IMR-90 (cell line): Measurements from ENCODE around the gene HCN2. TPM values are rescaled to one million over a fixed set of nuclear protein-coding genes. Genes with fewer than 3 reads are reported as not detected.

Source experiments
- ATAC-seq: fragments of 200-7000 bp; cut with Tn5 transposase; 2 replicates; pipeline ENCODE4 v1.9.1; 2020; ENCODE audit warnings: low read depth, mild to moderate bottlenecking, moderate library complexity
- BruUV-seq: library from RNA; stranded (reverse); fragments of 400-500 nt; replicated peaks from 2 replicates; lab custom pipeline; 2021; lab: Mats Ljungman, UMichigan
- CTCF ChIA-PET: fragments of 300-600 bp; formaldehyde crosslinking; extraction: SDS; loops from one replicate; lab custom pipeline; 2021; ENCODE audit warnings: antibody characterized with exemption; lab: Yijun Ruan, JAX
- POLR2A ChIA-PET: fragments of 300-600 bp; sonication (Branson Sonifier 250); formaldehyde crosslinking; loops from one replicate; lab custom pipeline; 2022; ENCODE audit warnings: antibody characterized with exemption; ENCODE audit not compliant: unreplicated experiment; lab: Charles Lee
- DNase-seq: peaks from one replicate; pipeline ENCODE4 v3.0.0; 2013
- H2AFZ ChIP-seq: replicated peaks from 2 replicates; pipeline ENCODE3; 2013; ENCODE audit warnings: low read length, mild to moderate bottlenecking; ENCODE audit not compliant: poor library complexity
- H2AK5ac ChIP-seq: 2 replicates; pipeline ENCODE4 v1.6.1; 2013; ENCODE audit warnings: low read depth, low read length, inconsistent platforms
- H2AK9ac ChIP-seq: replicated peaks from 2 replicates; pipeline ENCODE3; 2013; ENCODE audit warnings: mild to moderate bottlenecking, low read depth, low read length, moderate library complexity; ENCODE audit not compliant: poor library complexity
- H2BK120ac ChIP-seq: 2 replicates; pipeline ENCODE4 v1.6.1; 2013; ENCODE audit warnings: low read depth, low read length, inconsistent platforms
- H2BK15ac ChIP-seq: 3 replicates; pipeline ENCODE4 v1.6.1; 2013; ENCODE audit warnings: low read depth, low read length, inconsistent platforms
- H2BK20ac ChIP-seq: 2 replicates; pipeline ENCODE4 v1.6.1; 2013; ENCODE audit warnings: low read depth, mild to moderate bottlenecking, inconsistent platforms, low read length, moderate library complexity
- H2BK5ac ChIP-seq: 2 replicates; pipeline ENCODE4 v1.6.1; 2013; ENCODE audit warnings: mild to moderate bottlenecking, low read depth, low read length, inconsistent platforms; ENCODE audit not compliant: poor library complexity, severe bottlenecking
- H3K14ac ChIP-seq: replicated peaks from 2 replicates; pipeline ENCODE4 v1.6.1; 2013; ENCODE audit warnings: low read depth, low read length, inconsistent platforms
- H3K18ac ChIP-seq: 2 replicates; pipeline ENCODE4 v1.6.1; 2013; ENCODE audit warnings: low read depth, low read length, control low read depth
- H3K23ac ChIP-seq: 2 replicates; pipeline ENCODE4 v1.6.1; 2013; ENCODE audit warnings: low read depth, low read length, inconsistent platforms
- H3K27ac ChIP-seq: 2 replicates; pipeline ENCODE4 v1.5.1; 2013; ENCODE audit warnings: mild to moderate bottlenecking, control low read depth, low read length; ENCODE audit not compliant: insufficient read depth
- H3K27me3 ChIP-seq: 2 replicates; pipeline ENCODE4 v1.6.1; 2013; ENCODE audit warnings: low read length; ENCODE audit not compliant: control insufficient read depth, insufficient read depth
- H3K36me3 ChIP-seq: 2 replicates; pipeline ENCODE4 v1.6.1; 2013; ENCODE audit warnings: low read length, mixed read lengths; ENCODE audit not compliant: control insufficient read depth, insufficient read depth
- H3K4ac ChIP-seq: 2 replicates; pipeline ENCODE4 v1.6.1; 2013; ENCODE audit warnings: low read depth, low read length, inconsistent platforms
- H3K4me1 ChIP-seq: 2 replicates; pipeline ENCODE4 v1.6.1; 2013; ENCODE audit warnings: low read length, mixed read lengths; ENCODE audit not compliant: control insufficient read depth, insufficient read depth
- H3K4me2 ChIP-seq: 2 replicates; pipeline ENCODE4 v1.6.1; 2013; ENCODE audit warnings: low read depth, mild to moderate bottlenecking, control low read depth, low read length, moderate library complexity
- H3K4me3 ChIP-seq: 2 replicates; pipeline ENCODE4 v1.5.1; 2013; ENCODE audit warnings: low read depth, mild to moderate bottlenecking, control low read depth, low read length, moderate library complexity; ENCODE audit not compliant: insufficient read depth
- H3K56ac ChIP-seq: 2 replicates; pipeline ENCODE4 v1.6.1; 2013; ENCODE audit warnings: low read length, inconsistent platforms; ENCODE audit not compliant: insufficient read depth; ENCODE audit errors: extremely low read depth
- H3K79me1 ChIP-seq, 2 experiments: 2 replicates each; pipeline ENCODE4 v1.6.1; 2013; ENCODE audit warnings: low read length in 2 of 2, inconsistent platforms in 1 of 2, low read depth in 1 of 2
- H3K9ac ChIP-seq: 2 replicates; pipeline ENCODE4 v1.6.1; 2013; ENCODE audit warnings: low read depth, low read length, control low read depth
- H3K9me1 ChIP-seq: 2 replicates; pipeline ENCODE4 v1.6.1; 2013; ENCODE audit warnings: low read length, inconsistent platforms; ENCODE audit not compliant: insufficient read depth
- H3K9me3 ChIP-seq: 2 replicates; pipeline ENCODE4 v1.6.1; 2013; ENCODE audit warnings: low read length; ENCODE audit not compliant: control insufficient read depth, insufficient read depth
- H4K20me1 ChIP-seq: 2 replicates; pipeline ENCODE4 v1.6.1; 2013; ENCODE audit warnings: low read length, inconsistent platforms; ENCODE audit not compliant: insufficient read depth
- H4K5ac ChIP-seq: 2 replicates; pipeline ENCODE4 v1.6.1; 2013; ENCODE audit warnings: mild to moderate bottlenecking, low read depth, low read length, control low read depth
- H4K8ac ChIP-seq, 2 experiments: 2 replicates each; pipeline ENCODE4 v1.6.1; 2013; ENCODE audit warnings: low read depth in 2 of 2, low read length in 2 of 2, control low read depth in 1 of 2, inconsistent platforms in 1 of 2
- H4K91ac ChIP-seq: 2 replicates; pipeline ENCODE4 v1.6.1; 2013; ENCODE audit warnings: low read depth, low read length, inconsistent platforms; ENCODE audit not compliant: insufficient read depth
- BHLHE40 ChIP-seq: fragments of 150-350 bp; IDR thresholded peaks from 2 replicates; pipeline ENCODE4 v1.6.1; 2016; ENCODE audit warnings: mild to moderate bottlenecking, low read depth, low read length
- CEBPB ChIP-seq: IDR thresholded peaks from 2 replicates; pipeline ENCODE4 v1.6.1; 2012; ENCODE audit warnings: low read depth, low read length, improper control_type of control experiment
- MXI1 ChIP-seq: IDR thresholded peaks from 2 replicates; pipeline ENCODE4 v1.6.1; 2012; ENCODE audit warnings: low read depth, mild to moderate bottlenecking, low read length, moderate library complexity, borderline replicate concordance
- NFE2L2 ChIP-seq: fragments of 150-350 bp; IDR thresholded peaks from 2 replicates; pipeline ENCODE4 v1.6.1; 2016; ENCODE audit warnings: low read depth, mild to moderate bottlenecking, low read length
- RAD21 ChIP-seq: IDR thresholded peaks from 2 replicates; pipeline ENCODE4 v1.6.1; 2012; ENCODE audit warnings: low read length, improper control_type of control experiment
- RCOR1 ChIP-seq: IDR thresholded peaks from 2 replicates; pipeline ENCODE4 v1.6.1; 2012; ENCODE audit warnings: mild to moderate bottlenecking, low read length, improper control_type of control experiment; ENCODE audit not compliant: insufficient replicate concordance
- SMC3 ChIP-seq: fragments of 150-350 bp; IDR thresholded peaks from 2 replicates; pipeline ENCODE4 v1.6.1; 2016; ENCODE audit warnings: low read depth, mild to moderate bottlenecking, antibody characterized with exemption, low read length, moderate library complexity
- WGBS, 2 experiments: methylation state at CpG; one replicate each; pipeline versions ENCODE4 v1.1.5 to v1.1.7; 2013; ENCODE audit warnings: missing lambda C conversion rate in 2 of 2; ENCODE audit not compliant: insufficient read length in 1 of 2; ENCODE audit errors: extremely low coverage in 2 of 2; 5-methylcytosine and 5-hydroxymethylcytosine counted together
- dilution Hi-C: fragments of 300-500 bp; cut with HindIII; formaldehyde crosslinking; loops from one replicate; pipeline ENCODE4 v1.14.3; 2018; ENCODE audit warnings: low sequenced_read_pairs; ENCODE audit not compliant: unreplicated experiment
- in situ Hi-C: fragments of 300-500 bp; cut with MboI; formaldehyde crosslinking; loops from 3 replicates; pipeline ENCODE4 v1.14.3; 2019; ENCODE audit warnings: low sequenced_read_pairs, inconsistent platforms, mixed read lengths
- intact Hi-C: fragments of 100-400 bp; cut with micrococcal nuclease; formaldehyde crosslinking; loops from 2 replicates; pipeline ENCODE4 v1.10.0; 2022
- polyA plus RNA-seq, 3 experiments: library from polyadenylated mRNA; depleted of rRNA; stranded (reverse); fragments of >200 nt; gene quantifications; 2 replicates each; pipeline ENCODE4 v1.2.3, GENCODE V29; 2012; ENCODE audit warnings: low replicate concordance in 1 of 3
- total RNA-seq: library from RNA; depleted of rRNA; stranded (reverse); fragments of >200 nt; gene quantifications from 2 replicates; pipeline ENCODE4 v1.2.3, GENCODE V29; 2012
- TF ChIP-seq, protein P1 (sequence below): fragments of 150-350 bp; IDR thresholded peaks from 2 replicates; pipeline ENCODE4 v1.6.1; 2016; ENCODE audit warnings: low read depth, mild to moderate bottlenecking, low read length, moderate library complexity, borderline replicate concordance
- TF ChIP-seq, protein P2 (sequence below): conservative IDR thresholded peaks from 2 replicates; pipeline ENCODE4 v1.5.1; 2012; ENCODE audit warnings: mild to moderate bottlenecking, low read depth, low read length, improper control_type of control experiment

HCN2 gene
- total and polyA plus RNA-seq, 2 of the 4 experiments (the other 2 are of a cell fraction) = 0.72 to 2.6 TPM

DNA sequence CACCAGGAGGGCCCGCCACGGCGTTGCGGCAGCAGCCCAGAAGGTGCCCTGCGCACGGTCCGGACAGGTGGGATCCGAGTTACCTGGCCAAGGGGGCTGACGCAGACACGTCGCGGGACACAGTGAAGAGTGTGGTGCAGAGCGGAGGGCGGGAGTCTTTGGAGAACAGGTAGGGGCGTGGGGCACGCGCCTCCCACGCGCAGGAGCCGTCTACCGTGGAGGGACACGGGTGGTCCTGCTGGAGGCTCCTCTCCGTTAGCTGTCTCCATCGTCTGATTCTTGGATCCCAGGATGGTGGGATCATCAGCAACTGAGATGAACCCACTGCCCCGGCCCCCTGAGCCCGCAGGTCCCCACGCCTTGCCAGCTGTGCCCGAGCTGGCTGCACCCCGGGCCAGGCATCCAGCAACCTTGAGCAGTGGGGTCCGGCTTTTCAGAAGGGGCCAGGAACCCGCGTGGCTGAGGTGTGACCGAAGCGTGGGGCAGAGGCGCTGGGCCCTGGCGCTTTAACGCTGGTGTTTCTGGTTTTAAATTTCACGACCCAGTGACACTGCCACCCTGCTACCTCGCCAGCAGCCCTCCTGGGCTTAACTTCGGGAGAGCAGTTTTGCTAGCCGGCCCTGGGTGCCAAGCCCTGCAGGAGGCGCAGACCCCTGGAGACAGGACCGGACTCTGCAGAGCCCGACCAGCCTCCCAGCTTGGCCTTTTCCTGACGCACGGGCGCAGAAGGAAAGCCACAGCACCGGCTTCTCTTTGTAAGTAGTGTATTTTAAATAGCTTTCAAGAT is 57.3 kb downstream of the HCN2 start:
- H3K79me1 ChIP-seq = peaks cover 0 to 9% of the 10 kb centered on the region in 2 experiments; a peak in 1 of 4 replicates
- dilution Hi-C loops = no loop called here
- H3K14ac ChIP-seq = no peak overlapping the region
- no peak overlapping the region for H4K8ac ChIP-seq
- ATAC-seq (no peak), DNase-seq (no peak)
- no peak overlapping the region for H3K27ac ChIP-seq
- CTCF ChIA-PET = no interaction called here
- H2AK5ac ChIP-seq = no peak overlapping the region
- peaks cover 5% of the 10 kb centered on the region; the same call in 1 of the 2 replicates for H4K20me1 ChIP-seq
- H2BK120ac ChIP-seq = no peak overlapping the region
- H3K9me3 ChIP-seq = no peaks in the 10 kb centered on the region
- no peak overlapping the region for H2BK15ac ChIP-seq
- WGBS, 2 experiments = 94% methylated on average over 30 of the region's 48 CpGs; no CpG with 5 or more reads in 1 of the 2 experiments
- in situ Hi-C loops = no loop called here
- H3K56ac ChIP-seq = no peak overlapping the region
- intact Hi-C loops = no loop called here
- no peak overlapping the region for H4K5ac ChIP-seq
- H3K27me3 ChIP-seq = no peaks in the 10 kb centered on the region
- no peak overlapping the region for H3K9ac ChIP-seq
- peaks cover 47% of the 10 kb centered on the region for H3K36me3 ChIP-seq
- no peaks in the 10 kb centered on the region for H3K9me1 ChIP-seq
- no peak overlapping the region for H3K4me2 ChIP-seq
- no peak overlapping the region for H2BK20ac ChIP-seq
- no peak overlapping the region for H3K23ac ChIP-seq
- no peaks in the 10 kb centered on the region for H3K4me1 ChIP-seq
- H2AK9ac ChIP-seq = peak overlapping the region; percentile 55
- no peak overlapping the region for H2AFZ ChIP-seq
- H2BK5ac ChIP-seq = no peak overlapping the region
- H4K91ac ChIP-seq = no peak overlapping the region
- H3K18ac ChIP-seq = no peak overlapping the region
- POLR2A ChIA-PET = no interaction called here
- H3K4me3 ChIP-seq = no peak overlapping the region
- TF ChIP-seq CEBPB (no peak), NFE2L2 (no peak), RAD21 (no peak), SMC3 (no peak), RCOR1 (no peak), MXI1 (no peak), BHLHE40 (no peak)
- TF ChIP-seq, protein P1, sequence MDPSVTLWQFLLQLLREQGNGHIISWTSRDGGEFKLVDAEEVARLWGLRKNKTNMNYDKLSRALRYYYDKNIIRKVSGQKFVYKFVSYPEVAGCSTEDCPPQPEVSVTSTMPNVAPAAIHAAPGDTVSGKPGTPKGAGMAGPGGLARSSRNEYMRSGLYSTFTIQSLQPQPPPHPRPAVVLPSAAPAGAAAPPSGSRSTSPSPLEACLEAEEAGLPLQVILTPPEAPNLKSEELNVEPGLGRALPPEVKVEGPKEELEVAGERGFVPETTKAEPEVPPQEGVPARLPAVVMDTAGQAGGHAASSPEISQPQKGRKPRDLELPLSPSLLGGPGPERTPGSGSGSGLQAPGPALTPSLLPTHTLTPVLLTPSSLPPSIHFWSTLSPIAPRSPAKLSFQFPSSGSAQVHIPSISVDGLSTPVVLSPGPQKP = no peak
- TF ChIP-seq, protein P2, sequence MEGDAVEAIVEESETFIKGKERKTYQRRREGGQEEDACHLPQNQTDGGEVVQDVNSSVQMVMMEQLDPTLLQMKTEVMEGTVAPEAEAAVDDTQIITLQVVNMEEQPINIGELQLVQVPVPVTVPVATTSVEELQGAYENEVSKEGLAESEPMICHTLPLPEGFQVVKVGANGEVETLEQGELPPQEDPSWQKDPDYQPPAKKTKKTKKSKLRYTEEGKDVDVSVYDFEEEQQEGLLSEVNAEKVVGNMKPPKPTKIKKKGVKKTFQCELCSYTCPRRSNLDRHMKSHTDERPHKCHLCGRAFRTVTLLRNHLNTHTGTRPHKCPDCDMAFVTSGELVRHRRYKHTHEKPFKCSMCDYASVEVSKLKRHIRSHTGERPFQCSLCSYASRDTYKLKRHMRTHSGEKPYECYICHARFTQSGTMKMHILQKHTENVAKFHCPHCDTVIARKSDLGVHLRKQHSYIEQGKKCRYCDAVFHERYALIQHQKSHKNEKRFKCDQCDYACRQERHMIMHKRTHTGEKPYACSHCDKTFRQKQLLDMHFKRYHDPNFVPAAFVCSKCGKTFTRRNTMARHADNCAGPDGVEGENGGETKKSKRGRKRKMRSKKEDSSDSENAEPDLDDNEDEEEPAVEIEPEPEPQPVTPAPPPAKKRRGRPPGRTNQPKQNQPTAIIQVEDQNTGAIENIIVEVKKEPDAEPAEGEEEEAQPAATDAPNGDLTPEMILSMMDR = no peak
- no peak overlapping the region for H3K4ac ChIP-seq
- BruUV-seq = no TSS peak
